Neural progenitor cell (in vitro differentiated cells): ENCODE results near the gene SLBP.

Experiments
- CTCF ChIP-seq: fragments of 200-600 bp; sonication (generic); IDR thresholded peaks from 2 replicates; pipeline ENCODE4 v1.5.1; 2017; ENCODE audit warnings: antibody characterized with exemption, mild to moderate bottlenecking
- EZH2 ChIP-seq: fragments of 200-600 bp; sonication (generic); IDR thresholded peaks from 2 replicates; pipeline ENCODE4 v1.6.1; 2017; ENCODE audit warnings: antibody characterized with exemption, mild to moderate bottlenecking, moderate library complexity

DNA sequence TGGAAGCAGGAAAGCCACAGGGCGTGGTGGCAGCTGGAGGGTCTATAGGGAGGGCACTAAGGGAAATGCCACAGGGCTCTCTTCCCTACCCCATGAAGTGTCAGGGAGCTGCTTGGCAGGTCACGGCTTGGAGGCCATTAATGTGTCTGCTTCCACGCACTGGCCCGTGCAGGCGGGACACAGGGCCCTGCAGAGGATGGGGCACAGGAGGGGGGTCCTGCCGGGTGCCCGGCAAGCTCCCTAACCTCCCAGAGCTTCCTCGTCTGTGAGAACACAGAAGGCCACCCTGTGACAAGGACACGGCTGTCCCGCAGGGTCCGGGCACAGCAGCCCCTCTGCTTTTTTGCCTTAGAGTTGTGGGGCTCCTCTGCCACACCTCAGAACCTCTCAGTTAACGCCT, 53.5 kb downstream of the SLBP start:
- TF ChIP-seq CTCF (no peak), EZH2 (no peak)
